ENCODE measurements around the gene ARID3B. TPM values are rescaled to one million over a fixed set of nuclear protein-coding genes. Genes with fewer than 3 reads are reported as not detected.

ARID3B gene, protein sequence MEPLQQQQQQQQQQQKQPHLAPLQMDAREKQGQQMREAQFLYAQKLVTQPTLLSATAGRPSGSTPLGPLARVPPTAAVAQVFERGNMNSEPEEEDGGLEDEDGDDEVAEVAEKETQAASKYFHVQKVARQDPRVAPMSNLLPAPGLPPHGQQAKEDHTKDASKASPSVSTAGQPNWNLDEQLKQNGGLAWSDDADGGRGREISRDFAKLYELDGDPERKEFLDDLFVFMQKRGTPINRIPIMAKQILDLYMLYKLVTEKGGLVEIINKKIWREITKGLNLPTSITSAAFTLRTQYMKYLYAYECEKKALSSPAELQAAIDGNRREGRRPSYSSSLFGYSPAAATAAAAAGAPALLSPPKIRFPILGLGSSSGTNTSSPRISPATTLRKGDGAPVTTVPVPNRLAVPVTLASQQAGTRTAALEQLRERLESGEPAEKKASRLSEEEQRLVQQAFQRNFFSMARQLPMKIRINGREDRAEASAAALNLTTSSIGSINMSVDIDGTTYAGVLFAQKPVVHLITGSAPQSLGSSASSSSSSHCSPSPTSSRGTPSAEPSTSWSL
- 2.3 and 2.5 TPM in 2 replicates for polyA plus RNA-seq (2011; rRNA removed)
- 2.9 and 3.5 TPM in 2 replicates for polyA plus RNA-seq (2012; cell fraction: cytosol; rRNA removed)
- polyA plus RNA-seq (2012; cell fraction: nucleus; rRNA removed) = 9.9 and 11.5 TPM in 2 replicates
- polyA plus RNA-seq (2017; fragmentation: RNase III; extraction: RNeasy Plus Mini Kit Qiagen cat#74134 plus additional on column Dnase treatment) = 2.1 to 2.6 TPM (median 2.3 TPM) in 3 replicates
- polyA minus RNA-seq (2011; rRNA and poly(A)+ RNA removed) = 5.6 and 5.9 TPM in 2 replicates

DNA sequence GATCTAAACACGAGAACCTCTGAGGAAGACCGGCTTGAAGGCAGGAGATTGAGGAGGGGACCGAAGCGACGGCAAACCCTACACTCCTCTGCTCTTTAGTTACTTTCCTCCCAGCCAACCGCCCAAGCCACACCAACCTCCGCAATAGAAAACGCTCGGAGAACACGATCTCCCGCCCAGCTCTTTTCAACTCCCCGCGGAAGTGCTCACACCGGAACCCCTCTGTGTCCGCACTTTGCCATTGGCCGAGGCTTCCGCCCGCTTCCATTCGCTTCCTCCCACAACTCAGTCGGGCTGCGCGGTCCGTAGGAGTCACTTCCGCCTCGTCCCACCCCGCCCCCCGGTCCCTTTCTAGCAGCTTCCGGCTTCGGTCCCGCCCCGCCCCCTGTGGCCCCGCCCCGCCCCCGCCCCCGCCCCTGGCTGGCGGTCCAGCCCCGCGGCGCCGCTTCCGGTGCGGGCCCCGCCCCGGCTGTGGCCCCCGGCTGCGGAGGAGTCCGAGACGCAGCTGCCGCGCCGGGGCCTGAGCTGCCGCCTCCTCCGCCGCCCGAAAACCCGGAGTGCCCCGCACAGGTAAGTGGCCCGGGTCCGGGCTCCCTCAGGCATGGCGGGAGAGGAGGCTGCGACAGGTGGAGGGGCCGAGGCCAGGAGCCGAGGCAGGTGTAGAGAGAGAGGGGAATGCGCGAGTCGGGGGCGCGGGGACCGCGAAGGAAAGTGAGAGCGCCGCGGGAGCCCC is at the start of gene ARID3B:
TSS of gene ARID3B (plus strand) at position 460 of the 733 bp plus-strand sequence. CDS start 2,717 bp downstream, outside the sequence.
- ATAC-seq (peak; percentile 99), FAIRE-seq (no peak), DNase-seq (ENCODE audit: low read depth in 1 of 2, low spot score in 1 of 2) (peak; percentile 91 to 95)
- WGBS (ENCODE audit: missing lambda C conversion rate) = 2% methylated on average over 30 of the region's 73 CpGs
- Histone ChIP-seq H3K9me3 (no peaks in the 10 kb centered on the region), H3K4me3 (peak within 1 kb of the TSS; percentile 74), H3K4me2 (peak within 1 kb of the TSS; percentile 93), H3K4me1 (peaks cover 21% of the 10 kb centered on the region), H3K27ac (peak within 1 kb of the TSS; percentile 83 to 94)
- ChIA-PET POLR2A (interaction anchor here (1.0 to 2.6 kb wide), 5 partner anchors 11 to 80 kb away, joined by 3 to 14 read pairs (median 8); partner anchors contain the start of genes CLK3 and UBL7), CTCF (no interaction called here)
- TF ChIP-seq FOXS1 (CRISPR knock-in tag; IDR thresholded peaks at IDR 0.05) (no peak), HES2 (IDR thresholded peaks at IDR 0.05) (no peak), MAX (IDR thresholded peaks at IDR 0.05) (peak; percentile 26; the same call in 1 of the 2 replicates), RNF2 (IDR thresholded peaks at IDR 0.05; ENCODE audit: borderline replicate concordance, low read depth) (no peak), FOSB (CRISPR knock-in tag; IDR thresholded peaks at IDR 0.05) (no peak), ZSCAN20 (CRISPR knock-in tag; IDR thresholded peaks at IDR 0.05) (no peak), ZFP36 (IDR thresholded peaks at IDR 0.05; ENCODE audit: borderline replicate concordance, partially characterized antibody) (no peak), ZC3H11A (IDR thresholded peaks at IDR 0.05) (no peak), E2F6 (IDR thresholded peaks at IDR 0.05; ENCODE audit: borderline replicate concordance, low read depth) (0 out of 2 replicates have a peak, but pooled peaks have one; percentile 26), JUNB (IDR thresholded peaks at IDR 0.05) (no peak), EP300 (IDR thresholded peaks at IDR 0.05) (no peak), ZNF302 (CRISPR knock-in tag; IDR thresholded peaks at IDR 0.05) (no peak), KDM5A (IDR thresholded peaks at IDR 0.05) (peak; percentile 77), NFE2L2 (conservative IDR thresholded peaks at IDR 0.05; ENCODE audit: low read length) (no peak), CBX8 (IDR thresholded peaks at IDR 0.05) (no peak), ATOH8 (CRISPR knock-in tag; IDR thresholded peaks at IDR 0.05; ENCODE audit: low read depth) (no peak), HOXB5 (CRISPR knock-in tag; IDR thresholded peaks at IDR 0.05) (no peak), PHF8 (IDR thresholded peaks at IDR 0.05; ENCODE audit: borderline replicate concordance, low read depth) (peak; percentile 71; the same call in 1 of the 2 replicates), POLR2A (IDR thresholded peaks at IDR 0.05; ENCODE audit: low read length) (peak; percentile 44), TP53 (CRISPR knock-in tag; IDR thresholded peaks at IDR 0.05) (no peak), CHD4 (IDR thresholded peaks at IDR 0.05; ENCODE audit: borderline replicate concordance) (no peak), ELK1 (IDR thresholded peaks at IDR 0.05; ENCODE audit: low read depth, low read length) (no peak), JUN (IDR thresholded peaks at IDR 0.05) (peak in 1 of 2 experiments; percentile 47; a peak in 2 of 5 replicates), RCOR1 (IDR thresholded peaks at IDR 0.05; ENCODE audit: low read depth, low read length) (no peak), HOXB13 (CRISPR knock-in tag; IDR thresholded peaks at IDR 0.05; ENCODE audit: low read depth) (no peak)
- TF ChIP-seq, protein P1, sequence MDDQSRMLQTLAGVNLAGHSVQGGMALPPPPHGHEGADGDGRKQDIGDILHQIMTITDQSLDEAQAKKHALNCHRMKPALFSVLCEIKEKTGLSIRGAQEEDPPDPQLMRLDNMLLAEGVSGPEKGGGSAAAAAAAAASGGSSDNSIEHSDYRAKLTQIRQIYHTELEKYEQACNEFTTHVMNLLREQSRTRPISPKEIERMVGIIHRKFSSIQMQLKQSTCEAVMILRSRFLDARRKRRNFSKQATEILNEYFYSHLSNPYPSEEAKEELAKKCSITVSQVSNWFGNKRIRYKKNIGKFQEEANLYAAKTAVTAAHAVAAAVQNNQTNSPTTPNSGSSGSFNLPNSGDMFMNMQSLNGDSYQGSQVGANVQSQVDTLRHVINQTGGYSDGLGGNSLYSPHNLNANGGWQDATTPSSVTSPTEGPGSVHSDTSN (IDR thresholded peaks at IDR 0.05) = 0 out of 2 replicates have a peak, but pooled peaks have one; percentile 43
- TF ChIP-seq, protein P2, sequence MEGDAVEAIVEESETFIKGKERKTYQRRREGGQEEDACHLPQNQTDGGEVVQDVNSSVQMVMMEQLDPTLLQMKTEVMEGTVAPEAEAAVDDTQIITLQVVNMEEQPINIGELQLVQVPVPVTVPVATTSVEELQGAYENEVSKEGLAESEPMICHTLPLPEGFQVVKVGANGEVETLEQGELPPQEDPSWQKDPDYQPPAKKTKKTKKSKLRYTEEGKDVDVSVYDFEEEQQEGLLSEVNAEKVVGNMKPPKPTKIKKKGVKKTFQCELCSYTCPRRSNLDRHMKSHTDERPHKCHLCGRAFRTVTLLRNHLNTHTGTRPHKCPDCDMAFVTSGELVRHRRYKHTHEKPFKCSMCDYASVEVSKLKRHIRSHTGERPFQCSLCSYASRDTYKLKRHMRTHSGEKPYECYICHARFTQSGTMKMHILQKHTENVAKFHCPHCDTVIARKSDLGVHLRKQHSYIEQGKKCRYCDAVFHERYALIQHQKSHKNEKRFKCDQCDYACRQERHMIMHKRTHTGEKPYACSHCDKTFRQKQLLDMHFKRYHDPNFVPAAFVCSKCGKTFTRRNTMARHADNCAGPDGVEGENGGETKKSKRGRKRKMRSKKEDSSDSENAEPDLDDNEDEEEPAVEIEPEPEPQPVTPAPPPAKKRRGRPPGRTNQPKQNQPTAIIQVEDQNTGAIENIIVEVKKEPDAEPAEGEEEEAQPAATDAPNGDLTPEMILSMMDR (IDR thresholded peaks at IDR 0.05) = no peak
- TF ChIP-seq, protein P3, sequence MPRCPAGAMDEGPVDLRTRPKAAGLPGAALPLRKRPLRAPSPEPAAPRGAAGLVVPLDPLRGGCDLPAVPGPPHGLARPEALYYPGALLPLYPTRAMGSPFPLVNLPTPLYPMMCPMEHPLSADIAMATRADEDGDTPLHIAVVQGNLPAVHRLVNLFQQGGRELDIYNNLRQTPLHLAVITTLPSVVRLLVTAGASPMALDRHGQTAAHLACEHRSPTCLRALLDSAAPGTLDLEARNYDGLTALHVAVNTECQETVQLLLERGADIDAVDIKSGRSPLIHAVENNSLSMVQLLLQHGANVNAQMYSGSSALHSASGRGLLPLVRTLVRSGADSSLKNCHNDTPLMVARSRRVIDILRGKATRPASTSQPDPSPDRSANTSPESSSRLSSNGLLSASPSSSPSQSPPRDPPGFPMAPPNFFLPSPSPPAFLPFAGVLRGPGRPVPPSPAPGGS (IDR thresholded peaks at IDR 0.05) = peak; percentile 65; the same call in 1 of the 3 replicates
- TF ChIP-seq, protein P4, sequence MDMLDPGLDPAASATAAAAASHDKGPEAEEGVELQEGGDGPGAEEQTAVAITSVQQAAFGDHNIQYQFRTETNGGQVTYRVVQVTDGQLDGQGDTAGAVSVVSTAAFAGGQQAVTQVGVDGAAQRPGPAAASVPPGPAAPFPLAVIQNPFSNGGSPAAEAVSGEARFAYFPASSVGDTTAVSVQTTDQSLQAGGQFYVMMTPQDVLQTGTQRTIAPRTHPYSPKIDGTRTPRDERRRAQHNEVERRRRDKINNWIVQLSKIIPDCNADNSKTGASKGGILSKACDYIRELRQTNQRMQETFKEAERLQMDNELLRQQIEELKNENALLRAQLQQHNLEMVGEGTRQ (IDR thresholded peaks at IDR 0.05) = no peak

Data from A549 (cell line).